GM18951 (cell line): ENCODE data around the gene PPP1R3E.
"Not testable (repeated sequence)": the region's sequence is repeated elsewhere in the genome, so short reads cannot be mapped to it uniquely, and the experiment has no call there.

ENCODE experiments used
- POLR2A ChIP-seq: IDR thresholded peaks from 4 replicates; pipeline ENCODE4 v1.6.1; 2011; ENCODE audit warnings: mild to moderate bottlenecking; ENCODE audit not compliant: insufficient read length, insufficient read depth; ENCODE audit errors: extremely low read depth
- in situ Hi-C: fragments of 300-500 bp; cut with MboI; formaldehyde crosslinking; loops from one replicate; pipeline ENCODE4 v1.12.0; 2022; ENCODE audit warnings: low sequenced_read_pairs, mixed read lengths, inconsistent platforms; ENCODE audit not compliant: unreplicated experiment

The PPP1R3E gene

GRCh38 chr14:23296012-23296777 is 6.5 kb downstream of the PPP1R3E start:
- in situ Hi-C loops = no loop called here
- no peak for TF ChIP-seq POLR2A

GRCh38 chr14:23294734-23295561 is 7.7 kb downstream of the PPP1R3E start:
- in situ Hi-C loops = no loop called here
- no peak for TF ChIP-seq POLR2A

- no peak for TF ChIP-seq POLR2A
- in situ Hi-C loops = no loop called here
Measured at GRCh38 chr14:23286902-23287479, 15.7 kb downstream of the PPP1R3E start.

- in situ Hi-C loops = no loop called here
- TF ChIP-seq POLR2A = peak; percentile 80
Measured at GRCh38 chr14:23286020-23286901, 16.4 kb downstream of the PPP1R3E start, which contains the start of gene HOMEZ. HOMEZ (minus strand) TSS chr14:23286132; CDS start chr14:23285952, 180 bp downstream.

DNA sequence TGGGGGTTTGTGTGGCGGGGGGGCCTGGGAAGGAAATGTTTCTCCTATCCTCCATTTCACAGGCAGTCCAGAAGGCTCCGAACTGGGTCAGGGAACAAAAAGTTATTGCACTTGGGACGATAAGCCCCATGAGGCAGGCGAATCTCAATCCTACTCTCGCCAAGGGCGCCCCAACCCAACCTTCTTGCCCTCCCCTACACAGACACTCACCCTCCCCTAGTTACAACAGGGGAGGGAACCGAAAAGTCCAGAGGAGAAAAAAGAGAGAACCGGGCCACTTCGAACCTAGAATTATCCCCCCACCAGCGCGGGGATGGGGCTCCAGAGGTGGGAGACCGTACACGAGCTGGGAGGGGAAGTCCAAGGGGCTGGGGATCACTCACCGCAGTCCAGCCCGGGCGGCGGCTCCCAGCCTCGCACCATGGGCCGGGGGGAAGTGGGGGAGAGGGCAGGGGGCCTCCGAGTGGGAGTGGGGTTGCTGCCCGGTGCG is 17.1 kb downstream of the PPP1R3E start:
- in situ Hi-C loops = no loop called here
- no peak for TF ChIP-seq POLR2A

GRCh38 chr14:23284654-23285529 is 17.8 kb downstream of the PPP1R3E start:
- no peak for TF ChIP-seq POLR2A
- in situ Hi-C loops = no loop called here

GRCh38 chr14:23281247-23281646 is 21.4 kb downstream of the PPP1R3E start:
- no peak for TF ChIP-seq POLR2A
- in situ Hi-C loops = no loop called here

DNA sequence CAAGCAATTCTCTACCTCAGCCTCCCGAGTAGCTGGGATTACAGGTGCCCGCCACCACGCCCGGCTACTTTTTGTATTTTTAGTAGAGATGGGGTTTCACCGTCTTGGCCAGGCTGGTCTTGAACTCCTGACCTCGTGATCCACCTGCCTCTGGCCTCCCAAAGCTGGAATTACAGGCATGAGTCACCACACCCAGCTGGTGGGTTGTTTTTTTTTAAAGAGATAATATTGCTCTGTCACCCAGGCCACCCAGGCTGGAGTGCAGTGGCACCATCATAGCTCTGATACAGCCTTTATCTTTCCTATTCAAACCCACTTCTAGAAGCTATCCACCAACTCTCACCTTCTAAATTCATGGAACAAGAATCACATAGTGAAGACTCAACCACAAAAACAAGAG is 24.7 kb downstream of the PPP1R3E start:
- in situ Hi-C loops = not testable (repeated sequence)

DNA sequence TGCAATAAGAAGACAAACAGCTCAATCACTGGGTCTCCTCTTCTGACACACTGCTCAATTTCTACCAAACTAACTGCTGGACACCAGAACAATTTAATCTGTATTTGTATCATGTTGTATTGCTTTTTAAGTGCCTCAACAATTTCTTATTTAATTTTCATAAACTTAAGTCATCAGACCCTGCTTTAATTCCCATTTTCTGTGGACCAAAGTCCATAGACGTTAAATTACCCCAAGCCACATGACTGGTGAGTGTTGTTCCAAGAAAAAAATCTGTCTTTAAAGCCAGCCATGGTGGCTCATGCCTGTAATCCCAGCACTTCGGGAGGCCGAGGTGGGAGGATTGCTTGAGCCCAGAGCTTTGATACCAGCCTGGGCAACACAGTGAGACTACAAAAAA is 25.5 kb downstream of the PPP1R3E start:
- TF ChIP-seq POLR2A = no peak
- in situ Hi-C loops = no loop called here

DNA sequence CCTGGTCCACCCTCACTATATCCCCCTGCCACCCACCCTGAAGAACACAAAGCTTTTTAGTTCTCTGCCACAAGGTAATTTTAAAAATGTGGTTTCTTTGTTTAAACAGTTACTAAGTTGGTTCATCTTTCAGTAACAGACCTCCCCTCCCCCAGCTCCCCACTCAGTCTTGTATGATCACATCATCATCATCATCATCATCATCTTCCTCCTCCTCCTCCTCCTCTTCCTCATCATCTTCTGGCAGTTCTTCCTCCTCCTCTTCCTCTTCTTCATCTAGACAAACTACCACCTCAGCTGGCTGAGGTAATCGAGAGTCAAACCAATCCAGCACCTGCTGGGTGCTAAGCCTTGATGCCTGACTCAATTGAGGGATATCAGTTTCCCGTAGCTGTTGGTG is 27.2 kb downstream of the PPP1R3E start:
- TF ChIP-seq POLR2A = no peak
- in situ Hi-C loops = no loop called here

GRCh38 chr14:23269193-23269592 is 33.5 kb downstream of the PPP1R3E start:
- TF ChIP-seq POLR2A = no peak
- in situ Hi-C loops = loop anchor here (10.0 kb wide), 1 partner anchor 106 kb away; the partner anchor contains the start of genes CMTM5 and IL25

DNA sequence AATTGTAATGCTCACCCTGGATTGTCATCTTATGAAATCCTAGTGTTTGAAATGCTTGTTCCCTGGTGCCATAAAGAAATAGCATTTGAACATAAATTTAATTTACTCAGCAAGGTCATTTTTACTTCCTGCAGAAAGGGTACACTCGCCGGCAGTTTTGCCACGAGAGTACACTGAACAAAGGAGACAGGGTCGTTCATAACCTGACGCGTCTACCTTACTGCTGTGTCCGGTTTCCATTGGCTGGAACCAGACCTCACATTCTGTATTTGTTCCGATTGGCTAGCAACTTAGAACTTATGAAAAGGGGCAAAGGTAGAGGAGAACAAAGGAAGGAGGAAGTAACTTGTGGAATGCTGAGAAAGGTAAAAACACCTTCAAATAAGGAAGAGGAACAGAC is 41.8 kb downstream of the PPP1R3E start:
- in situ Hi-C loops = loop anchor here (10.0 kb wide), 1 partner anchor 114 kb away; the partner anchor contains the start of genes CMTM5 and IL25
